Mononuclear cell (primary cell): ENCODE results near the gene GPR37L1. TPM values are rescaled to one million over a fixed set of nuclear protein-coding genes. Genes with fewer than 3 reads are reported as not detected.

Source experiments
- H3K27me3 ChIP-seq: 2 replicates; pipeline ENCODE4 v1.6.0; 2011; ENCODE audit warnings: low read length, control low read depth; ENCODE audit not compliant: insufficient read depth
- H3K4me1 ChIP-seq: 2 replicates; pipeline ENCODE4 v1.5.1; 2011; ENCODE audit warnings: mild to moderate bottlenecking, low read length, control low read depth; ENCODE audit not compliant: insufficient read depth
- H3K4me3 ChIP-seq: 2 replicates; pipeline ENCODE4 v1.5.1; 2011; ENCODE audit warnings: mild to moderate bottlenecking, low read length, moderate library complexity
- H3K9me3 ChIP-seq: 2 replicates; pipeline ENCODE4 v1.5.1; 2011; ENCODE audit warnings: low read depth, mild to moderate bottlenecking, control low read depth, low read length
- total RNA-seq: library from RNA; depleted of rRNA; stranded (reverse); fragments of >200 nt; gene quantifications from one replicate; pipeline ENCODE4 v1.2.3, GENCODE V29; 2012

Gene GPR37L1
- total RNA-seq, 1 donor, result not detected

DNA sequence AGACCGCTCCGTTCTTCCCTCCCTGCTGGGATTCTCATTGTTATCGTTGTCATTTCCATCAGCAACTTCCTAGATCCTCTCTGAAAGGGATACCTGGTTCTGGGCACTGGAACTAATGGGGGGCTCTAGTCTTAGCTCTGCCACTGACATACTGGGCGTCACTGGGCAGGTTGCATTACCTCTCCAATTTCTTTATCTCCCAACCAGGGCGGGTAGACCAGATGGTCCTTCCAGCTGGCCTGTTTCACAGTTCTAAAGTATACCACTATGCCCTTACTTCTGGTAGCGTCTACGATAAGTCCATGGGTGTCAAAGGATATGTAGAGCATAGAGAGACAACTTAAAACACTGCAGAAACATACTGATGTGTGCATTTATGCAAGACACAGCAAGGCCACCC is 1.4 kb downstream of the GPR37L1 start:
- H3K9me3 ChIP-seq, result no peaks in the 10 kb centered on the region
- H3K4me3 ChIP-seq, result no peak overlapping the region
- no peaks in the 10 kb centered on the region for H3K4me1 ChIP-seq
- H3K27me3 ChIP-seq, result no peaks in the 10 kb centered on the region

DNA sequence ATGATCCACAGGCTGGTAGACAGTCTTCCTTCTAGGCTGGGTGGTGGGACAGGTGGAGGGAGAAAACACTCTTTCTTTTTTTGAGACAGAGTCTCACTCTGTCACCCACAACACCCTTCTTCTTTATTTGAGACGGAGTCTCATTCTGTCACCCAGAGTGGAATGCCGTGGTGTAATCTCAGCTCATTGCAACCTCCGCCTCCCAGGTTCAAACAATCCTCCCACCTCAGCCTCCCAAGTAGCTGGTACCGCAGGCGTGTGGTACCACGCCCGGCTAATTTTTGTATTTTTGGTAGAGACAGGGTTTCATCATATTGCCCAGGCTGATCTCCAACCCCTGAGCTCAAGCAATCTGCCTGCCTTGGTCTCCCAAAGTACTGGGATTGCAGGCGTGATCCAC is 2.9 kb downstream of the GPR37L1 start:
- Histone ChIP-seq H3K27me3 (no peaks in the 10 kb centered on the region), H3K4me3 (no peak overlapping the region), H3K9me3 (no peaks in the 10 kb centered on the region), H3K4me1 (no peaks in the 10 kb centered on the region)

DNA sequence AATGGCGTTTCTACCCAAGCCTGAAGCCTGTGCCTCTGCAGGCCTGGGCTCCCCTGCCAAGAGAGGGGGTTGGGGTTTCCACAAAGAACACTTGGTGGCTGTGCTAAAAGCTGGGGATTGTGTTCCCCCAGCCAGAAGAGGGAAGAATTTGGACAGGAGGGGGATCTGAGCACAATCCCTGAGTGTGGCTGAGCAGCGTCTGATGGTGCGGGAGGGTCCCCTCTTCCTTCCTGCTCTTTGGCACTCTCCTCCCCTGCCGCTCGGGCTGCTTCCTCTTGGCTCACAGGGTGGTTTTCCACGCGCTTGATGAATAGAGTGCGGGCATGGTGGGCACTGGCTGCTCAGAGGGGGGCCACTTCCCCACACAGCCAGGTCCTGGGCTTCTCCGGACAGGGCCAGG is 3.7 kb downstream of the GPR37L1 start:
- H3K9me3 ChIP-seq, result no peaks in the 10 kb centered on the region

DNA sequence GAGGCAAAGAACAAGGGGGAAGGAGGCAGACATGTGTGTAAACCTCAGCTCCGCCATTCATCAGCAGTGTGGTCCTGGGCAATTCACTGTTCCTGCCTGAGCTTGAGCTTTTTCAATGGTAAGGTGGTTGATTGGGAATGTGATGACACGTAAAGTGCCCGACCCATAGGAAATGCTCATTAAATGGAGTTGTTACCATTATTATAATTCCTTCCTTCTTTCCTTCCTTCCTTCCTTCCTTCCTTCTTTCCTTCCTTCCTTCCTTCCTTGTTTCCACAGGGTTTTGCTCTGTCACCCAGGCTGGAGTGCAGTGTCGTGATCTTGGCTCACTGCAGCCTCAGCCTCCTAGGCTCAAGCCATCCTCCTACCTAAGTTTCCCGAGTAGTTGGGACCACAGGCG is 4.3 kb downstream of the GPR37L1 start:
- no peaks in the 10 kb centered on the region for H3K4me1 ChIP-seq
- no peak overlapping the region for H3K4me3 ChIP-seq
- H3K9me3 ChIP-seq, result no peaks in the 10 kb centered on the region
- no peaks in the 10 kb centered on the region for H3K27me3 ChIP-seq

More for the DNA sequence above, 3.7 kb downstream of the GPR37L1 start:
- Histone ChIP-seq H3K4me1 (no peaks in the 10 kb centered on the region), H3K27me3 (no peaks in the 10 kb centered on the region), H3K4me3 (no peak overlapping the region)

DNA sequence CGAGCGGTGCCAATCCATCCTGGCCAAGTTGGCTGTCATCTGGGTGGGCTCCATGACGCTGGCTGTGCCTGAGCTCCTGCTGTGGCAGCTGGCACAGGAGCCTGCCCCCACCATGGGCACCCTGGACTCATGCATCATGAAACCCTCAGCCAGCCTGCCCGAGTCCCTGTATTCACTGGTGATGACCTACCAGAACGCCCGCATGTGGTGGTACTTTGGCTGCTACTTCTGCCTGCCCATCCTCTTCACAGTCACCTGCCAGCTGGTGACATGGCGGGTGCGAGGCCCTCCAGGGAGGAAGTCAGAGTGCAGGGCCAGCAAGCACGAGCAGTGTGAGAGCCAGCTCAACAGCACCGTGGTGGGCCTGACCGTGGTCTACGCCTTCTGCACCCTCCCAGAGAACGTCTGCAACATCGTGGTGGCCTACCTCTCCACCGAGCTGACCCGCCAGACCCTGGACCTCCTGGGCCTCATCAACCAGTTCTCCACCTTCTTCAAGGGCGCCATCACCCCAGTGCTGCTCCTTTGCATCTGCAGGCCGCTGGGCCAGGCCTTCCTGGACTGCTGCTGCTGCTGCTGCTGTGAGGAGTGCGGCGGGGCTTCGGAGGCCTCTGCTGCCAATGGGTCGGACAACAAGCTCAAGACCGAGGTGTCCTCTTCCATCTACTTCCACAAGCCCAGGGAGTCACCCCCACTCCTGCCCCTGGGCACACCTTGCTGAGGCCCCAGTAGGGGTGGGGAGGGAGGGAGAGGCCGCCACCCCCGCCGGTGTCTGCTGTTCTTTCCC is 5.3 kb downstream of the GPR37L1 start:
- Histone ChIP-seq H3K4me3 (no peak overlapping the region), H3K27me3 (no peaks in the 10 kb centered on the region), H3K4me1 (no peaks in the 10 kb centered on the region), H3K9me3 (no peaks in the 10 kb centered on the region)

DNA sequence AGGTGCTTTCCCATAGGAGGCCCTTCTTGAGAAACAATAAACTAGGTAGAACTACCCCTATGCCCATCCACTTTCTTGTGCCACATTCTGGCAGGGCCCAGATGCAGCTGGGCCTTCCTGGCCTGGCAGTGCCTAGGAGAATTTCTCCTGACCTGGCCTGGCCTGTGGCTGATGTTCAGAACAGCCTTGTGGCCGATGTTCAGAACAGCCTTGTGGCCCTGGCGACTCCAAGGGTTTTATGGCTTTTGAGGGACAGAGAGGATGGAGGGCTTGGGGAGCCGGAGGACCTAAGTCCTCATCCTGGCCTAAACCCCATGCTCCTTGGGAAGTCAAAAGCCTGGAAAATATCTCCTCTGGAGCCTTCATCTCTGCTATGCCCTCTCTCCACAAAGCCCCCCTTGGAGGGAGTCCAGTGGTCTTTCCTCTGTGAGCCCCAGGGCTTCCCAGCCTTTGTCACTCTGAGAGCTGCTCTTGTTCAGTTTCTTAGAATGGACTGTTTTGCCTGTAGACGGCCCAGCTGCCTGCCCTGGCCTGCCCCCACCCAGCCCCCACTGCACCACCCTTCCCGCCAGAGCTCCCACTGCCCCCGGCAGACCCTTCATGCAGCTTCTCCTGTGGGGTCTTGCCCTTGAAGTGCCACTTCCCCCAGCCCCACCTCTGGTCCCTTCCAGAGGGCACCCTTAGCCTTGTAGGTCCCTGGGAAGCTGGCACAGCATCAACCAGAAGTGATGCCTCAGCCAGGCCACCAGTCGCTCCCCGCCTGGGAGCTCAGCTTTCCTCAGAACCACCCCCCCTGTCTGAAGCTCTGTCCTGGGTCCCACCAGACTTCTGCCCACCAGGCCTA is 7.0 kb downstream of the GPR37L1 start:
- no peaks in the 10 kb centered on the region for H3K4me1 ChIP-seq
- H3K9me3 ChIP-seq, result no peaks in the 10 kb centered on the region
- no peak overlapping the region for H3K4me3 ChIP-seq
- H3K27me3 ChIP-seq, result no peaks in the 10 kb centered on the region

DNA sequence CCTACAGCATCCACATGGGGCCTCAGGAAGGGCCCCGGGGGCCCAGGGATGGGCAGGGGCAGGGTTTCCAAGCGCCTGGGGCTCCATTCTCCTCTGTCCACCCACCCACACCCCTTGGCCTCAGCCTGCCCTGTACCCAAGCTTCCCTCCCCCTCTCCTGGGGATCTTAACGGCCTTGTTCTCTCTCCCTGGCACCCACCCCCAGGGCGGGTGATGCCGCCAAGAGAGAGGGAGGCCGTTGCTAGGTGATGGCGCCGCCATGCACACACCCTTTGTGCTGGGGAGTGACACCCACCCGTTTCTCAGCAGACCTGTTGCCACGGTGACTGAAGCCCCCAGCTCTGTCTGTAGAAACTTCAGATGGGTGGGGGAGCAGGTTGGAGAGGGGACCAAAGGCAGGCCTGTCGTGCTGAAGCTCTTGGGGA is 7.6 kb downstream of the GPR37L1 start:
- H3K4me3 ChIP-seq, result no peak overlapping the region
- no peaks in the 10 kb centered on the region for H3K9me3 ChIP-seq
- H3K4me1 ChIP-seq, result no peaks in the 10 kb centered on the region
- H3K27me3 ChIP-seq, result no peaks in the 10 kb centered on the region

DNA sequence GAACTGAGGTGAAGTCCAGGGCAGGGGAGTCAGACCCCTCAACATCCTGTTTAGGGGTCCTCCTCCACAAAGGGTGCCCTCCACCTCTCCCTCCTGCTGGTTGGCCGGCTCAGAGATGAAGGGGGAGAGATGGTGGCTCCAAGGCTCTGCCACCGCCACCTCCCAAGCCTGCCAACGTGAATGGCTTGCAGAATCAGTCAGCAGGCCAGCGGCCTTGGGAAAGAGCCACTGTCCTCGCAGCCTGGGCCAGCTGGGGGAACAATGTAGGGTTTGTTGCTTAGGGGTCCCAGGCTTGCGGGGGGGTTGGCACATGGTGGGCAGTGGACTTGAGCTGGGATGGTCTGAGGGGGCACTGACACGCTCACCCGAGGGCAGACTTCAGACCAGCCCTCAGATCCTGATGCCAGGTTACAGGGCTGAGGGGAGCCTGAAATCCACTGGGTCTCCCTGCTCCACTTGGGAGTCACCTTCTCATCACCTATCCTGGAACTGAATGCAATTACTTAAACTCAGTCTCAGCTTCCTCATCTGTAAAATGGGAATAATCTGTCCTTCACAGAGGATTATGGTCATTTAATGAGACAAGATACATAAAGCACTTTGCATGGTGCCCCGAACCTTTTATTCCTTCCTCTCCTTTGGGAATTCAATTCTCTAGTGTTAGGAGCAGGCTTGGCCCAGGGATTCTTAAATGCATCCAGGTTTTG is 8.3 kb downstream of the GPR37L1 start:
- H3K4me1 ChIP-seq, result no peaks in the 10 kb centered on the region
- no peaks in the 10 kb centered on the region for H3K9me3 ChIP-seq
- no peaks in the 10 kb centered on the region for H3K27me3 ChIP-seq
- no peak overlapping the region for H3K4me3 ChIP-seq

DNA sequence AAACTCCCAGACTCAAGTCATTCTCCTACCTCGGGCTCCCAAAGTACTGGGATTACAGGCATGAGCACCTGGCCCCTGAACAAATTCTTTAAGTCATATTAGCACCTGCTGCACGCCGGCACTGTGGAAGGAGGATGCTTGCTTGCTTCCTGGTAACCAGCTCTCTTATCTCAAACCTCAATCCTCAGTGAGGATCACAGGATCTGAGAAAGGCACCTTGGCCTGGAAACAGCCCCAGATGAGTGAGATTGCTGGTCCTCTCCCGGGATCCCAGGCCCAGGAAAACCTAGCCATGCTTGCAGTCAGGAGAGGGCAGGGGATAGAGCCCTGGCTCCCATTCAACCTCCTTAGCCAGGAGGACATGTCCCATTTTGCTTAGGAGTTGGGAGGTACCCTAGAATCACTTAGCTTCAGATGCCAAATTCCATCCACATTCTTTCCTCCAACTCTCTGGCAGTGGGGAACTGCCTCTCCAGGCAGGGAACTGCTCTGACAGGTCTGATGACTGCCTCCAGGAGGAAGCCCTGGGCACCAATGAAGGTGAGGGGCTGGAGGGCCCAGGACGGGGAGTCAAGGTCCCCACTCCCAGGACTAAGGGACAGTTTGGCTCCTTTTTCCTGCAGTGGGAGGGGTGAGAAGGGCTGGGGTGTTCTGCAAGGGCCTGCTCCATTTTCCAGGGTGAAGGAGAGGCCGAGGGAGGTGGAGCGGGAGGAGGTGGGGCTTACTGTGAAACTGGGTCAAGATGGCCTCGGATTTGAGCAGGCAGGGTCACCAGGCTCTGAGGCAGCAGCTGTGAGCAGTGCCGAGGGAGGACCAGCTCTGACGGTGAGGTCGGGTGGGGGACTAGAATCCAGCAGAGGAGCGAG is 9.5 kb downstream of the GPR37L1 start:
- Histone ChIP-seq H3K4me3 (no peak overlapping the region), H3K27me3 (no peaks in the 10 kb centered on the region), H3K9me3 (no peaks in the 10 kb centered on the region), H3K4me1 (no peaks in the 10 kb centered on the region)

DNA sequence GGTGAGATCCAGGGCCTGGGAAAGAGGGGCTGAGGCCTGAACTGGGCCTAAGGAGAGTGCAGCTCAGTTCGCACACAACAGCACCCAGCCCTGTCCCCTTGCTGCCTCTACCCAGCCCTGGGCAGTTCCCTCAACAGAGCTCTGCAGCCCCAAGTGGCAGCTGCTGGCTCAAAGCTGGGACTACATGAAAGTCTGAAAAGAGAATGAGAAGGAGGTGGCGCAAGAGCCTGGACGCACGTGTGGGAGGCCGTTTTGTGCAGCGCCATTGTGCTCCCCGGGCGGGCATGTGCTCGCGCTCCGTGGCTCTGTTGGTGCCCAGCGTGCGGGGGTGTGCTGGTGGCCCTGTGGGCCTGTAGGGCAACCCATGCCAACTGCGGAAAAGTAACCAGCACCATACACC is 10.3 kb downstream of the GPR37L1 start:
- no peaks in the 10 kb centered on the region for H3K9me3 ChIP-seq
- H3K27me3 ChIP-seq, result no peaks in the 10 kb centered on the region
- H3K4me1 ChIP-seq, result no peaks in the 10 kb centered on the region
- H3K4me3 ChIP-seq, result no peak overlapping the region

DNA sequence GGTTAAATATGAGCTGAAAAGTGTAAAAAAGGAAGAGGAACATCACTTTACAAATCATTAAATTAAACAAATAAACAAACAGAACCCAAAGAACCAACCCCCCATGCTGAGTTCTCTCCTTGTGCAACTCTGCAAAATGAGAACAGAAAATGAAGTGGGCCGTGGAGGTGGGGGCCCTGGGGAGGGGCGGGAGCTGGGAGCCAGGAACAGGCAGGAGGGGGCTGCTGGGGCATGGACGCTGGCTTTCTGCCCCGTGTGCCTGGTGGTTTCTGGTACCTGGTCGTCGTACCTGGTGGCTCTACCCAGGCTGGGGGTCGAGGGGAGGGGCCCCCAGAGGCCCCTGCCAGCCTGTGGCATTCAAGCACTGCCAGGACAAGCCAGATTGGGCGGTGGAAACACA is 10.8 kb downstream of the GPR37L1 start:
- H3K9me3 ChIP-seq, result no peaks in the 10 kb centered on the region
- H3K4me1 ChIP-seq, result no peaks in the 10 kb centered on the region
- no peak overlapping the region for H3K4me3 ChIP-seq
- H3K27me3 ChIP-seq, result no peaks in the 10 kb centered on the region

DNA sequence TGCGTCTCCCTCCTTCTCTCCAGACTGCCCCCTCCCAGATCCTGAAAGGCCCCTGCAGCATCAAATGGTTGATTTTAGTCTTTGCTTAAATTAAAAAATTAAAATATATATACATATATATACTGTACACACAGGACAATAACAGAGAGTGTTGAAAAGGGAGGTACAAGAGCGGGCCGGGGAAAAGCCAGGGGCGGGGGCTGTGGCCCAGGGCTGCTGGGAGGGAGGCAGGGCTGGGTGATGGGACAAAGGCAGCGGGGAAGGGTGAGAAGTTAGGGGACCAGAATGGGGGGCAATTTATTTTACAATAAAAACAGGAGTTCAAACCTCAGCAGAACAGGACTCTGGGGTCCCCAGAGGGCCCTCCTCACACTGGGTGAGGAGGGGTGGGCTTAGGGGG is 11.3 kb downstream of the GPR37L1 start:
- Histone ChIP-seq H3K4me1 (no peaks in the 10 kb centered on the region), H3K9me3 (no peaks in the 10 kb centered on the region), H3K27me3 (no peaks in the 10 kb centered on the region), H3K4me3 (no peak overlapping the region)

DNA sequence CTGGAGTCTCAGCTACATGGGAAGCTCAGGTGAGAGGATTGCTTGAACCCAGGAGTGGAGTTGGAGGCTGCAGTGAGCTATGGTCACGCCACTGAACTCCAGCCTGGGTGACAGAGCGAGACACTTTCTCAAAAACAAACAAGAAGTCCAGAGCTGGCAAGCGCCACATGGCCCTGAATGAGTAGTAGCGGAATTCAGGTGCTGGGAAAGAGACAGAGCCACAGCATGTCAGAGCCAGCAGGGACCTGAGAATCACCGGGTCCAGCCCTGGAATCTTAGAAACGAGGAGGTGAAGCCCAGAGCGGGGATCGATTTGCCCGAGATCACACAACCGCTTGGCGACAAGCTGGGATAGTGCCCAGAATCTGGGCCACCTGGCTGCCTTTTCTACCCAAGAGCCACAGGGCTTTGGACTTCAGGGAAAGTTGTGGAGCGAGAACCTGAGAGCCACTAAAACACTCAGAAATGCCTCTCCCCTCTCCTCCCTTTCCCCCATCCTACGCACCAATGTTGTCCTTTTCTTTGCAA is 12.0 kb downstream of the GPR37L1 start:
- H3K27me3 ChIP-seq, result no peaks in the 10 kb centered on the region
- H3K9me3 ChIP-seq, result no peaks in the 10 kb centered on the region
- peaks cover 2% of the 10 kb centered on the region for H3K4me1 ChIP-seq
- H3K4me3 ChIP-seq, result no peak overlapping the region

DNA sequence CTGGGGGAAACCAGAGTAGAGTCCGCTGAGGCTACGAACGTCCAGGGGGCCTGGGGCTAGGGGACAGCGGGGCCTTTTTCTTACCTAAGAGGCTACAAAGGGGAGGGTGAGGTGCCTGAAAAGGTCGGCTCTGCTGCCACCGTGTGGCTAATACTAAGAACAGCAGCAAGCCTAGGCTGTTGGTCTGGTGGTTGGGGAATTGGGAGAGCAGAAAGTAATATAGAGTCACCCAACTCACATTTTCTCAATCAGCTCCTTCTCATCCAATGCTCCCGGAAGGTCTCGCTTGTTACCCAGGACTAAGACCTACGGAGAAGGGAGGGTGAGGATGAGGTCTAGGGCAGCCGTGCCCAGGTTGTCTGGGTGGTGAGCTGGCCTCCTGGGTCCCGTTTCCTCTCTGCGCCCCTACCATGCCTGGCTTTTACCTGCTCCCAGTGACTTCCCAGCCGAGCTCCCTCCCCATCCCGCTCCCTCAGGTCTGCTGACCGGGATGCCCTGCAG is 12.6 kb downstream of the GPR37L1 start:
- Histone ChIP-seq H3K27me3 (no peaks in the 10 kb centered on the region), H3K4me1 (peaks cover 5% of the 10 kb centered on the region), H3K4me3 (no peak overlapping the region), H3K9me3 (no peaks in the 10 kb centered on the region)
